HG03135 (cell line): Measurements from ENCODE around the gene PHF13.
"Not testable (repeated sequence)": the region's sequence is repeated elsewhere in the genome, so short reads cannot be mapped to it uniquely, and the experiment has no call there.

Experiments
- ATAC-seq: cut with Tn5 transposase; IDR thresholded peaks from one replicate; pipeline ENCODE4 v1.9.1; 2021; ENCODE audit warnings: mild to moderate bottlenecking, moderate library complexity; ENCODE audit not compliant: unreplicated experiment

Gene PHF13

GRCh38 chr1:6653436-6654290 lies 40.1 kb downstream of the PHF13 start:
- ATAC-seq: no peak

- ATAC-seq: no peak
Observed at GRCh38 chr1:6657138-6657537, 43.6 kb downstream of the PHF13 start.

GRCh38 chr1:6658359-6659060 lies 45.0 kb downstream of the PHF13 start:
- ATAC-seq: no peak

- no peak for ATAC-seq
Observed at GRCh38 chr1:6660415-6661049, 47.0 kb downstream of the PHF13 start.

GRCh38 chr1:6662468-6662867 lies 48.9 kb downstream of the PHF13 start:
- not testable (repeated sequence) for ATAC-seq

GRCh38 chr1:6666696-6667095 lies 53.2 kb downstream of the PHF13 start:
- ATAC-seq: no peak

GRCh38 chr1:6667139-6667538 lies 53.6 kb downstream of the PHF13 start:
- ATAC-seq: no peak

- ATAC-seq: no peak
Observed at GRCh38 chr1:6668503-6668902, 55.0 kb downstream of the PHF13 start.

- no peak for ATAC-seq
Observed at GRCh38 chr1:6672558-6672957, 59.0 kb downstream of the PHF13 start.
